Stimulated activated CD4-positive, alpha-beta T cell treated with anti-CD3 and anti-CD28 coated beads, Interleukin-12 subunit alpha, Interleukin-12 subunit beta, amount 100 ng/mL, for 48 hours (primary cell): Measurements from ENCODE around the gene KLF16.

ENCODE experiments used
- DNase-seq, 3 donors: peaks; one replicate each; pipeline ENCODE4 v3.0.0-alpha.2; 2020; ENCODE audit warnings: low read depth in 2 of 3, low spot score in 1 of 3

KLF16 gene

DNA sequence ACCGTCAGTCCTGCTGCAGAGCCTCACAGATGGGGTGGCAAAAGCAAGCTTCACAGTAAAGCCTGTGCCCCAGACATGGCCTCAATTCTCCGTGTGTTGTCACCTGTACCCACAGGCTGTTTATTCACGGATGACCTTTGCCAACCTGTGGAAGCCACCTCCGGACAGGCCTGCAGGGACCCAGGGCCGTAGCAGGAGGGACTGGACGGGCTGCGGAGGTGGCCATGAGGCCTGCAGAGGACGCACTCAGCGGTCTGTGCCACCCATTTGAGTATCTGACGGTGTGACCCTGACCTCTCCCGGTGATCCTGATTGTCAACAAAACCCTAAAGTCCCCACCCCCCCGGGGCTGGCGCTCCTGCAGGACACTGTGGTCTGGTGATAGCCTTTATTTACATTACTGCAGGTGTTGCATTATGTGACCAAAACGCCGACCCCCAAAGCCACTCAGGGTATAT is 7.8 kb upstream of the KLF16 start:
- DNase-seq: no peak

DNA sequence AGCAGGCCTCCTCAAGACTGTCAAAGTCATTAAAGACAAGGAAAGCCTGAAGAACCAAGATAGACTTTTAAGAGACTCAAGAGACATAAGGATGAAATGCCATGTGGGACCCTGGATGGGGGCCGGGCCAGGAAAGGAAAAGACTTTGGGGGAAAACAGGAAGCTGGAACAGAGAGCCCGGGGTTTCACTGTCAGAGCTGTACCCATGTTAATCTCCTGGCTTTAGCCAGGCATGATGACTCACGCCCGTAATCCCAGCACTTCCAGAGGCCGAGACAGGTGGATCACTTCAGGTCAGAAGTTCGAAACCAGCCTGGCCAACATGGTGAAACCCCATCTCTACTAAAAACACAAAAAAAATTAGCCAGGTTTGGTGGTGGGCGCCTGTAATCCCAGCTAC is 5.6 kb upstream of the KLF16 start:
- DNase-seq: no peak

DNA sequence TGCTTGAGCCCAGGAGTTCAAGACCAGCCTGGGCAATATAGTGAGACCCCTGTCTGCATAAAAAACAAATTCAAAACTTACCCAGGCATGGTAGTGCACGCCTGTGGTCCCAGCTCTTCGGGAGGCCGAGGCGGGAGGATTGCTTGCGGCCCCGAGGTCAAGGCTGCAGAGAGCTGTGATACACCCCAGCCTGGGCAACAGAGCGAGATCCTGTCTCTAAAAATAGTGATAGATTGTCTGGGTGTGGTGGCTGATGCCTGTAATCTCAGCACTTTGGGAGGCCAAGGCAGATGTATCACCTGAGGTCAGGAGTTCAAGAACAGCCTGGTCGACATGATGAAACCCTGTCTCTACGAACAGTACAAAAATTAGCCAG is 4.0 kb upstream of the KLF16 start:
- no peak for DNase-seq

DNA sequence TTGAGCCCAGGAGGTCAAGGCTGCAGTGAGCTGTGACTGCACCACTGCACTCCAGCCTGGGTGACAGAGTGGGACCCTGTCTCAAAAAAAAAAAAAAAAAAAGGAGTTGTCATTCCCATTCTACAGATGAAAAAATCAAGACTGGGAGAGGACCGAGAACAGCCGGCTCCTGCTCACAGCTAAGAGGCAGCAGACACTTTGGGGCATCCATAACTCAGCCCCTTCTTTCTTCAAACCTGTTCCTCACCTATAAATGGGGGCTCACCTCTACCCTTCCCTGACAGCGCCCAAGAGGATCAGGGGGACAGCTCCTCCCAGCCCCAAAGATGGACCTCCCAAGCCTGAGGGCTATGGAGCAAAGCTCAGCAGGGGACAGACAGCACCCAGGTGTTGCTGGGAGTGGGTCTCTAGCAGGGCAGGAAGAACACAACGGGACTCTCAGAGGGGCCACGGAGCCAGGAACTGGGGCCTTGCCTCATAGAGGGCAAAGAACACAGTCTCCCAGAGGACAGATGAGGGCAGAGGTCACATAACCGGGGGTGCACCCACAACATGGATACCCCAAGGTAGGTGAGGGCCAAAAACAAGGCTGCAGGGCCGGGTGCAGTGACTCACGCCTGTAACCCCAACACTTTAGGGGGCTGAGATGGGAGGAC is 3.4 kb upstream of the KLF16 start:
- DNase-seq: no peak

DNA sequence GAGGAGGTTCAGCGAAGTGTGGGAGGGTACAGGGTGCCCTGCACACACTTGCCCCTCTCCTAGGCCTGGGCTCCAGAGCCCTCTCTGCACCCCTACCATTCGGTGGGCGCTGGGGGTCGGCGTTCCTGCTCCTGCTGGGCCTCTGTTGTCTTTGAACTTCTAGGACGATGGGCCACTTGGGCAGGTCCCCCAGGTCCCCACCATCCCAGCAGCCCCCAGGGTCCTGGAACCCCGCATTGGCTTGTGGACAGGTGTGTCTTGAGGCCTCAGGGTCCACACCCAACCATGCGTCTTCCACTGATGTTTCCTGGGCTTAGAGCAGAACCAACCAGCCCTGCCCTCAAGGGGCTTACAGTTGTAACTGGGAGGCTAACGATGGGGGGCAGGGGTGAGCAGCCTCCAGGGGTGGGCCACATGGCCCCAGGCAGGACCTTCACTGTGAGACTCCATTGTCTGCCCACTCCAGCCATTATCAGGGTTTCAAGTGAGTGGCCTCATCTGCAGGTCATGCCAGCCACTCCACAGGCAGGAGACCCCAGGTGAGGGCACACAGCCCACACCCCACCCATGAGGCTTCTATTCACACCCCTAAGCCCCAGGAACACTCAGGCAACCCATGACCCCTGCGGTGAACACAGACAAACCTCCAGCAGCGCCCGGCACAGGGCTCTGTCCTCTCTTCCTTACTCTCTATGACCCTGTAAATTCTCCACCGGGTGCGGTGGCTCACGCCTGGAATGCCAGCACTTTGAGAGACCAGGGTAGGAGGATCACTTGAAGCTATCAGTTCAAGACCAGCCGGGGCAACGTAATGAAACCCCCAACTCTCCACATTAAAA is 2.0 kb upstream of the KLF16 start:
- no peak for DNase-seq

DNA sequence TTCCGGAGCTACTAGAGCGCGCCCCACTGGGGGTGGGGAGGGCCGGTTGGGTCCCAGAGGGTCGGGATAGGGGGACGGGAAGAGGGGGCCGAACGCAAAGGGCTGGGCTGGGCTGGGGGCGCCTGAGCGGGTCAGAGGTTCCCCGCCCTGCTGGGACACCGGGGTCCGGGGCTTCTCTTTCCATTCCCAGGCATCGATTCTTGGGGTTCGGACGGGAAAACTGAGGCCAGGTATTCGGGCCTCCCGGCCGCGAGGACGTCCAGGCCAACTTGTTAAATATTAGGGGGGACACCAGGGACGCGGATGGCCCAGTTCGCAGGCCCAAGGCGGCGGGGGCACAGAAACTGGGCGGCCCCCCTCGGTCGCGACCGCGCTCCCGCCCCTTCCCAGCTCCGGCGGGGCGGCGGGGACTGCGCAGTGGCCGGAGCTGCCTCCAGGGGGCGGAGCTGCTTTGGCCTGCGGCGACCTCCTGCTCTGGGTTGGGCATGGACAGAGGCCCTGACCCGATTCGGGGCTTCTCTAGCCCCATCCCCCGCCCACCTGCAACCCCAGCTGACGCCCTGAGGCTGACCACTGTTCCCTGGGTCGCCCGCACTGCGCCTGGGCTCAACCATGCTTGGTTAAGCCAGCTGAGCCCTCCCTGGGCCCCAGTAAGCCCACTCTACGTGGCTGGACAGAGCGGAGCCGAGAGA is 1.2 kb upstream of the KLF16 start:
- no peak for DNase-seq

DNA sequence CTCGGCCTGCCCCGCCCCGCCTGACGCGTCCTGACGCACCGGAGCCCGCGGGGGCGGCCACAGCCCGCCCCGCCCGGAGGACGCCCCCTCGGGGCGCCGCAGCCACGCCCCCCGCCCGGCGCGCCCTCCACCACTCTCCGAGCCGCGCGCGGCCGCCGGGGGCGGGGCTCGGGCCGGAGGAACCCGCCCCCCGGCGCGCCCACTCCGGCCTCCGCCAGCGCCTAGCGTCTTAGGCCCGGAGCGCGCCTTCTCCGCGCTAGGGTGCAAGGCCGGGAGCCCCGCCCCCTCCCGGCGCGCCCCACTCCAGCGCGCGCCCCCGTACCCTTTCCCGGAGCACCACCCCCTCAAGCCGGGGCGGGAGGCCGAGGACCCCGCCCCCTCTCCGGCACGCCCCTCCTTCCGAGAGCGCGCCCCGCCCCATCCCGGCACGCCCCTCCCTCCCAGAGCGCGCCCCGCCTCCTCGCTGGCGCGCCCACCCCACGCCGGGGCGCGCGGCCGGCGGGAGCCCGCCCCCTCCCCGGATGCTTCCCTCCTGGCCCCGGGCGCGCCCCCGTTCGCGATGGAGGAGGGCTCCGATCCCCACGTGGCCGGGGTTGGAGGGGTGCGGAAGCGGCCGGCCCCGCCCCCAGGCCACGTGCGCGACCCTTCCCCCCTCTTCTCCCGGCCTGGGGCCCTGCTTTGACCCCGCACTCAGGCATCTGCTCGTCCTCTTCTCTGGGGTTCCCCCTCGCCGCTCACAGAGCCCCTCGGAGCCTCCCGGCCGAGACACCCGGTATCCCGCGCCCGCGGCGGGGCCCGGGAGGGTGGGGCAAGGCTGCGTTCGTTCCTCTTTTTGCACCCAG is 480 bp upstream of the KLF16 start:
- peak; percentile 87 to 94 (median 88) for DNase-seq

DNA sequence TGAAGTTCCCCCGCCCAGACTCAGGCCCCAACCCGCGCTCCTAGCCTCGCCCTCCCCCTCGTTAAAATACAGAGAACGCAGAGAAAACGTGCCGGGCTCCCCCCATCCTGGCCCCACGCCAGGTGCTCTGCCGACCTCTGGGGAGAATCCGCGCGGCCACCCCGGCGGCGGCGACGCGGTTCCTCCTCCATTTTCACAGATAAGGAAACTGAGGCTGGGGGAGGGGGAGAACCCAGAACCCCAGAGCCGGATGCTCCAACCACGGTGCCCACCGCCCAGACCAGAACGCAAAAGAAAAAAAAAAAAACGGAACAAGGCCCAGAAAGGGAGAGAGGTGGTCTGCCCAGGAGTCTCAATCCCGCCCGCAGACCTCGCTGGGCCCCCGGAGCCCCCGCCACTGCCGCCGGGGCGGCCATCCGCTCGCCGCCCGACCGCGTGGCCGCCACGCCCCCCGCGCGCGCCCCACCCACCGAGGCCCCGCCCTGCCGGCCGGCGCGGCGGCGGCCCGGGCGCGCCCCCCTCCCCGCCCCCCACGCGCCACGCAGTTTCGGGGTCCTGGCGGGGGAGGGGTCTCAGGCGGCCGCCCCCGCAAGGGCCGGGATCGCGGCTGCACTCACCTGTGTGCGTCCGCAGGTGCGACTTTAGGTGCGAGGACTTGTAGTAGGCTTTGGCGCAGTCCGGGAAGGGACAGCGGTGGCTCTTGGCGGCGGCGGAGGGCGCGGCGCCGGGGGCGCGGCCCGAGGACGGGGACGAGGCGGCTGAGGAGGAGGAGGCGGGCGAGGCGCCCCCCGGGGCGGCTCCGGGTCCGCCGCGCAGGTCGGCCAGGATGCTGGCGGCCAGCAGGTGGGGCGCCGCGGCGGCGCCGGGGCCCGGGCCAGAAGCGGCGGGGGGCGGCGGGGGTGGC is 703 bp downstream of the KLF16 start:
- DNase-seq: no peak

DNA sequence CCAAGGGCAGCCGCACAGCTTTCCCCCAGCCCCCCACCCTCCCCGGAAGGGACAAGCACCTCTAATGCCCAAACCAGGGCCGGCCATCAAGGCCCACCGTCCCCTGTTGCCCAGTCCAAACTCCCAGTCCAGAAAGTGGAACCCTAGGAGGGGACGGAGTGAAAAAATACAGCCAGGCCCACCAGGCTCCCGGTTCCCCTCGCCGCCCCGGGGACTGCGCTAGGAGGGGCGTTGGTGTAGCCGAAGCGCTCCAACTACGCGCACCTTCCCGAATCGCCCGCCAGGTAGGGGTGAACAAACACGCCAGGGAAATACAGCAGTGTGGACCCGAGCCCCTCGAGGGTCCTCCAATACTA is 1.3 kb downstream of the KLF16 start:
- DNase-seq: no peak

DNA sequence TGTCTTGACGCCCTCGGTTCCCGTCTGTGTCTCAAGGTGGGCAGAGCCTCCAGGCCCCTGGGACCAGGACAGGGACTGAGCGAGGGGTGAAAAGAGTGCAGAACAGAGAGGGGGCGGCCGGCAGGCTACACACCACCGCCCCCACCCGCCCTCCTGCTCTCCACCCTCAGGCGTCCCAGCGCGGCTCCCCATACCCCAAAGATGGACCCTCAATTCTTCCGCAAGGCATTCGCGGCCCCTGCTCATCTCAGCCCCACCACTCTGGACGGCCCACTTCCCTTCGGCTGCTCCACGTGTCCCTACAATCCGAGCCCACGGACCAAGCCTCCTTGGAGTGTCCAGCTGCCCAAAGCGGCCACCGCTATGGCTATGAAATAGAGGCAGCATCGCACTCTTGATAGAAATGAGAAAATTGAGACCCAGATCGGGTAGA is 1.8 kb downstream of the KLF16 start:
- no peak for DNase-seq

DNA sequence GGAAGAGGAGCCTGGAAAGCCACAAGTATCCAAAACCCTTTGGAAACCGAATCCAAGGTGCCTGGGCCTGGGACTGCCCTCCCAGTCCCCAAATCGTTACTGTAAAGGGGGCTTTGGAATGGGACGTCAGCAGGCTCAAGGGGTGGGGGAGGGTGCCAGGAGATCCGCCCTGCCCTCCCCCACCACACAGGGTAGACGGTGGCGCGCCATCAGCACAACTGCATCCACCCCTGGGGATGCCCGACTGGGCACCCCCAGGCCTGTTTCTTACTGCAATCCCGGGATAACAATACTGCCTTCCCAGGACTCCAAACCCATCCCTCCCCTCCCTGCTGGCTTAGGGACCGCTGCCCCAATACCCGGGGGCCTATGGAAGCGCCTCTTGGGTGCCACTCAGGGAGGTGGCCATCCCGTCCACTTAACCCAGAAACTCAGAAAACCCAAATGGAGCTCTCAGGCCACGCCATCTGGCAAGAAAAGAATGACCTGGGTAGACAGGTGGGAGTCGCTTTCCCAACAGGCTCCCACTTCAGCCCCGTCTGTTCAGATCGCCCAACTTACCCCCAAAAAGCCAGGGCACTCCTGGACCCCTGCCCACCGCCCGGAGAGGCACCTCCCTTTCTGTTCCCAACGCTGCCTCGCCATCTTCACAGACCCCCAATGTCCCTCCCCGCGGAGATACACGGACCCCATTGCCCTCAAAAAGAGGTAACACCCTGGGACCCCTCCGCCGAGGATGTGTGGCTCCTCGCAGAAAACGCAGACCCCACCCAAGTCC is 2.4 kb downstream of the KLF16 start:
- no peak for DNase-seq

DNA sequence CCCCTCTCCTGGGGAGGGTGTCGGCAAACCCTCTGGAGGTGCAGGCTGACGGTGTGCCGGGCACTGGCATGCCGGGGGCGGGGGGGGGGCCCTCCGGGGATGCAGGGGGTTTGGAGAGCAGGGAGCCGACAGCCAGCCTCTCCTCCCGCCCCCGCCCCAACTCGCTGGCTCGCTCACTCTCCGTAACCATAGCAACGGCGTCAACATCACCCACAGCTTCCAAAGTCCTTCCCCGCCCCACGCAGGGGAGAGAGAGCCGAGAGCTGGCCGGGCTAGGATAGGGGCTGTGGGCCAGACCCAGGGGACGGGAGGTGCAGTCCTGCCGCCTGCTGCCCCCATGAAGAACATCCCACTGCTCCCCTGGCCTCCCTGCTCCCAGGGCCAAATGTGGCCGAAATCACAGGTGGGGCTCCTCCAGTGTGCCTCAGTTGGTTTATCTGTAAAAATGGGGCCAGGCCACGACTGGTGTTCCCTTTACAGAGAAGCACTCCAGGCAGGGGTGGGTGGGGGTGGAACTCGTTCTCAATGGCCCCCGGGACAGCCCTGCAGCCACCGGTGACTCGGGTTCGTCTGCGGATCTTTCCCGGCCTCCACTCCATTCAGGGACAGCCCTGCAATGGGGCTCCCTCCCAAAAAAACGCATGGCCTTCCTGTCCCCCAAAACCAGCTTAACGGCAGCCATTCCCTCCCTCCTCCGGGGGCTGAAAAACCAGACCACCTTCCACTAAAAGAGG is 3.2 kb downstream of the KLF16 start:
- DNase-seq: no peak

DNA sequence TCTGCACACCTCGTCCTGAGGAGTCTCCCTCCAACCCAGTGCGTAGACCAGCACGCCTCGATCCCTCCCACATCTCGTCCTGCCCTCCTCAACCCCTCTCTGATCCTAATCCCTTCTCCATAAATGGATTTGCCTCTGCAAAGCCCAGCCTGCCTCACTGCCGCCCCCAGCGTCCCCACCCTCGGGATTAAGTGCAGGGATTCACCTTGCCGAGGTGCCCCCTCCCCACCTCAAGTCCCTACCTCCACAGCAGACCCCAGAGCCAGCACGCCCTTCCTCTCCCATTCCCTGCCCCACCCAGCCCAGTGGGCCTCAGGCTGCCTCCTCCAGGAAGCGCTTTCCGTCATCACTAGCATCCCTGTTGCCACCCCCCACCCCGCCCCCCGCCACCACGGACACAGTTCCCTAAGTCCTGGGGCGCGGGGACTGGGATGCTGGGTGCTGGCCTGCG is 4.0 kb downstream of the KLF16 start:
- DNase-seq: no peak

DNA sequence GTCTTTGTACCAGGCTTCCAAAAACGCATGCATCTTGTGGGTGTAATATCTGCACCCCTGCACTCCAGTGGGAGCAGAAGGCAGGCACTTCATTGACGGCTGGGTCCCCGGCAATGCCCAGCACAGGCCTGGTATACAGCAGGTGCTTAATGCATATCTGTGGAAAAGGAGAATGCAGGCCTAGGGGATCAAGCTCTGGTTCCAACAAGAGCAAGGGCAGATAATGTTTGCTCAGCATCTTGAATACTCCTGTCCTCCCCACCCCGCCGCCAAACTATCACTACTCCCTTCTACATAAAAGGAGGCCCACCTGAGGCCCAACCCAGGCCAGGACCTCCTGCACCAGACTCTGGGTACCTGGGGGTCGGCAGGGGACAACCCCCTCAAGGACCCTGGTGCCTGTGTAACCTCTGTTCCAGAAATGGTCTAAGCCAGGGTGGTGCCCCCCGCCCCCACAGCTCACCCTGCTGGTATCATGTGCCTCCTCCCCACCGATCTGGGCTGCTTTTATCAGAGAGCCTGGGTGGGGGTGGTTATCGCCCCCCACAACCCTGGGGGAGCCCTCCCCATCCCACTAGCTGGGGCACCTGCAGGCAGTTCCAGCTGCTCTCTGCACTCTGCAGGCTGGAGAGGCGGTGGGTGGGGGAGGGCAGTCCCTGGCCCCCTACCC is 4.8 kb downstream of the KLF16 start:
- no peak for DNase-seq

DNA sequence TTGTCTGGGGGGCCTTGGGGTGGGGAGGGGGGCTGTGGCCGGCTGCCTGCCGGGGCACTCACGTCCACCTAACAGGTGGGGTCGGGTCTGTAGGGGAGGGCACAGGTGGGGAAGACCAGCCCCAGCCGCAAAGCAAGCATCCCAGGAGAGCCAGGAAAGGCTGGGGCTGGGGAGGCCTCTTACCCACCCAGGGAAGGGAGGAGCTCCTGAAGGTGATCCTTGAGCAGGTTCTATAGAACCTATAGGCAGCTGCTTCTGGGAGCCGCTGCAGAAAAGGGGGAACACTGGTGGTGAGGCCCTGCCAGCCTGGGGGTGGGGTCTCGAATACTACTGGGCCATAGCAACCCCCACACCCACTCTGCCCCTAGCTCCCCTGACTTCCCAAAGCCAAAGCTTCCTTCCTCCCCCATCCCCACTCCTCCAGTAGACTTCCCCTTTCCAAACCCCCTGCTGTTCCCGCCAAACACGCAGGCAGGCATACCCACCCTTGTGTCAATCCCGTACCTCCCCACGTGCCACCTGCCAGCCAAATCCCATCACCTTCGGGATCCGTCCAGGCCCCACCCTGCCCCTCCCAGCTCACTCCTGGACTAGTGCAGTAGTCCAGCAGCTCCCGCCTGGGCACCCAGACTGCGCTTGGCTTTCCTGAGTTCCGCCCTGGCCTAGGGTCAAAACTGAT is 5.6 kb downstream of the KLF16 start:
- no peak for DNase-seq

DNA sequence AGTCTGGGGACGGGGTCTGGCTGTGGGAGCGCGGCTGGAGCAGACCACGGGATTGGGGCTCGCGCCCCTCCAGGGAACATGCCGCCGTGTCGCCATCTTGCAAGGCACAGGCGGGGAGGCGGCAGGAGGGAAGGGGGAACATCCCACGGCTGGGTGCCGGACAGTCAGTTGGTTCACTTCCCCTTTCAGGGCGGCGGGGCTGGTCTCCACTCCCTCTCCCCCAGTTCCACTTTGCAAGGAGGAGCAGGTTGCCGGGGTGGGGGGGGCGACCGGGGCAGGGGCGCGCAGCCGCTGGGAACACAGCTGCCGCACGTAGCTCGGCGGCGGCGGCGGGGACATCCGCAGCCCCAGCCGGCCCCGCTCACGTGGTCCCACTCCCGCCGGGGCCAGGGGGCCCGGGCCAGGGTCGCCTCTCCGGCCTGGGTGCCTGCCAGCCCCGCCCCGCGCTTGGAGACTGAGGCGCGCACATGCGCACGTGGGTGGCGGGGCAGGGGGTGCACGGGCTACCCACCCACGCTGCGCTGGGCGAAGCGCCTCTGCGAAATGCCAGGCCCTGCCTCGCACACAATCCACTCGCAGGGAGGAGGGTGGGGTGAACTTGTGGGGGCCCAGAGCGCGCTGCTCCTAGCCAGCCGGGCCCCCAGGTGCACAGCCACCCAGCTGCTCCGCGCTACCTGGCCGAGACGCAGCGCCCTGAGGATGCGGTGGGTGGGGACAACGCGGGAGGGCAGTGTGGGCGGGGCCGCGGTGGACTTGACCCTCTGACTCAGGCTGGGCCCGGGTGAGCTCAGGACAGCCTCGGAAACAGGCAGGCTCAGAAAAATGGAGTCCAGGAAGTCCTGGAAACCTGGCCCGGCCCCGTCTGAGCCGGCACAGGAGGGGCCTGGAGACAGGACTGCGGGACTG is 6.4 kb downstream of the KLF16 start:
- no peak for DNase-seq

DNA sequence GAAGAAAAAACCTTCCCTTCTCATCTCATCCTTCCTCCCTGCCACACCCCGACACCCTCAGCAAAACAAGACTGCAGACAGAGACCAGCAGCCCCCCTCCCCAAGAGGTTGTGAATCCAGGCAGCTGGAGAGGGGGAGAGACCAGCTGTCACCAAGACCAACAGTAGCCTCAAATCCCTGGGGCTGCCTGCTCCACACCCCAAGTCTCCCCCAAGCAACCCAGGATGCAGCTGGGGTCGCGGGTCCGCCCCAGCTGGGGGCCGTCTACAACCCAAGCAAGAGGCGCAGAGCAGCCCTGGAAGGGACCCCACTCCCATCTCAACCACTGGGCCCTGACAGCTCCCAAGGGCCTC is 7.1 kb downstream of the KLF16 start:
- DNase-seq: no peak
